ENCODE results near the gene PTGES3. TPM values are rescaled to one million over a fixed set of nuclear protein-coding genes. Genes with fewer than 3 reads are reported as not detected.

The PTGES3 gene
- total and polyA plus RNA-seq, 10 donors: 80.6 to 163 (median 130) TPM

- TF ChIP-seq, protein P1, sequence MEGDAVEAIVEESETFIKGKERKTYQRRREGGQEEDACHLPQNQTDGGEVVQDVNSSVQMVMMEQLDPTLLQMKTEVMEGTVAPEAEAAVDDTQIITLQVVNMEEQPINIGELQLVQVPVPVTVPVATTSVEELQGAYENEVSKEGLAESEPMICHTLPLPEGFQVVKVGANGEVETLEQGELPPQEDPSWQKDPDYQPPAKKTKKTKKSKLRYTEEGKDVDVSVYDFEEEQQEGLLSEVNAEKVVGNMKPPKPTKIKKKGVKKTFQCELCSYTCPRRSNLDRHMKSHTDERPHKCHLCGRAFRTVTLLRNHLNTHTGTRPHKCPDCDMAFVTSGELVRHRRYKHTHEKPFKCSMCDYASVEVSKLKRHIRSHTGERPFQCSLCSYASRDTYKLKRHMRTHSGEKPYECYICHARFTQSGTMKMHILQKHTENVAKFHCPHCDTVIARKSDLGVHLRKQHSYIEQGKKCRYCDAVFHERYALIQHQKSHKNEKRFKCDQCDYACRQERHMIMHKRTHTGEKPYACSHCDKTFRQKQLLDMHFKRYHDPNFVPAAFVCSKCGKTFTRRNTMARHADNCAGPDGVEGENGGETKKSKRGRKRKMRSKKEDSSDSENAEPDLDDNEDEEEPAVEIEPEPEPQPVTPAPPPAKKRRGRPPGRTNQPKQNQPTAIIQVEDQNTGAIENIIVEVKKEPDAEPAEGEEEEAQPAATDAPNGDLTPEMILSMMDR (IDR thresholded peaks at IDR 0.05 in 8 of 11, conservative IDR thresholded peaks at IDR 0.05 in 3 of 11): no peak
- TF ChIP-seq POLR2A (IDR thresholded peaks at IDR 0.05) (no peak), POLR2AphosphoS5 (IDR thresholded peaks at IDR 0.05) (no peak)
- H3K9me3 ChIP-seq: no peaks in the 10 kb centered on the region
- no peak overlapping the region for H3K27ac ChIP-seq
- intact Hi-C loops (cut with DNase I; ENCODE audit: low total_unique reads): loop anchor here (2.0 kb wide), 1 partner anchor 27 kb away; no protein-coding TSS in a partner anchor
- peaks cover 0 to 16% (median under 1%) of the 10 kb centered on the region in 6 donors for H3K4me1 ChIP-seq
- no peaks in the 10 kb centered on the region for H3K36me3 ChIP-seq
- no peak for DNase-seq
- H3K27me3 ChIP-seq (replicated peaks in 1 of 7): no peaks in the 10 kb centered on the region
- WGBS, 5 donors: 82 to 89% (median 86%) methylated on average over 2 of the region's 2 CpGs
- no peak overlapping the region for H3K4me3 ChIP-seq
These were observed 7.4 kb upstream of the PTGES3 start for GRCh38 chr12:56695327-56696101.

GRCh38 chr12:56694161-56694560 is 6.1 kb upstream of the PTGES3 start:
- TF ChIP-seq, protein P1 (IDR thresholded peaks at IDR 0.05 in 8 of 11, conservative IDR thresholded peaks at IDR 0.05 in 3 of 11): no peak
- TF ChIP-seq POLR2A (IDR thresholded peaks at IDR 0.05): no peak
- no peak for TF ChIP-seq POLR2AphosphoS5 (IDR thresholded peaks at IDR 0.05)

DNA sequence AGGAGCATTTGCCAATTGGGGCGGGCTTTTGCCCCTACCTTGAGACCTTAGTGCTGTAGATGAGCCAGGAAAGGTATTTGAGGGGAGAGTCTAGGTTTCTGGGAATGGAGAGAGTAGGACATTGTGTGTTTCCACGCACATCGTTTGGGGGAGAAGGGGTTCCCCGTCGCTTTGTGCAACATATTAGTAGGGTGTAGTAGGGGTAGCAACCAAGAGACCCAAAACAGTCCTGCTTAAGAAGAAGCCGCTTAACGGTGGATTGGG is 694 bp upstream of the PTGES3 start:
- H3K27me3 ChIP-seq (replicated peaks in 1 of 7): no peaks in the 10 kb centered on the region
- peak; percentile 86 for DNase-seq
- peak overlapping the region; percentile 99 to 100 (median 100) for H3K27ac ChIP-seq
- TF ChIP-seq POLR2AphosphoS5 (IDR thresholded peaks at IDR 0.05) (no peak), POLR2A (IDR thresholded peaks at IDR 0.05) (no peak)
- TF ChIP-seq, protein P1 (IDR thresholded peaks at IDR 0.05 in 8 of 11, conservative IDR thresholded peaks at IDR 0.05 in 3 of 11): no peak
- intact Hi-C loops (cut with DNase I; ENCODE audit: low total_unique reads): no loop called here
- peak overlapping the region; percentile 51 to 98 (median 90) for H3K4me3 ChIP-seq
- WGBS, 5 donors: 2 to 5% (median 2%) methylated on average over 7 of the region's 7 CpGs
- H3K4me1 ChIP-seq: peaks cover 9 to 50% (median 31%) of the 10 kb centered on the region in 6 donors
- no peaks in the 10 kb centered on the region for H3K36me3 ChIP-seq
- H3K9me3 ChIP-seq: no peaks in the 10 kb centered on the region

More at GRCh38 chr12:56694161-56694560, 6.1 kb upstream of the PTGES3 start:
- WGBS, 5 donors: 78 to 89% (median 79%) methylated on average over 5 of the region's 5 CpGs
- Histone ChIP-seq H3K36me3 (no peaks in the 10 kb centered on the region), H3K4me1 (peaks cover 0 to 14% (median 2%) of the 10 kb centered on the region in 6 donors), H3K27me3 (replicated peaks in 1 of 7) (no peaks in the 10 kb centered on the region), H3K9me3 (no peaks in the 10 kb centered on the region), H3K4me3 (no peak overlapping the region), H3K27ac (no peak overlapping the region)
- intact Hi-C loops (cut with DNase I; ENCODE audit: low total_unique reads): loop anchor here (2.0 kb wide), 1 partner anchor 29 kb away; no protein-coding TSS in a partner anchor
- no peak for DNase-seq
